ENCODE data around the gene PTGS2. TPM values are rescaled to one million over a fixed set of nuclear protein-coding genes. Genes with fewer than 3 reads are reported as not detected.

PTGS2 gene
- total RNA-seq: 1 to 10 TPM in 1 of 6 experiments, under 1 TPM in 5; 0.09 to 3.0 (median 0.42) TPM
- long read RNA-seq: 0 reads

GRCh38 chr1:186680245-186681061, at the start of gene PTGS2:
Gene PTGS2 (minus strand): TSS chr1:186680423. CDS start chr1:186680290, 133 bp downstream.
- TF ChIP-seq POLR2A (IDR thresholded peaks at IDR 0.05): peak; percentile 76
- TF ChIP-seq, protein P1, sequence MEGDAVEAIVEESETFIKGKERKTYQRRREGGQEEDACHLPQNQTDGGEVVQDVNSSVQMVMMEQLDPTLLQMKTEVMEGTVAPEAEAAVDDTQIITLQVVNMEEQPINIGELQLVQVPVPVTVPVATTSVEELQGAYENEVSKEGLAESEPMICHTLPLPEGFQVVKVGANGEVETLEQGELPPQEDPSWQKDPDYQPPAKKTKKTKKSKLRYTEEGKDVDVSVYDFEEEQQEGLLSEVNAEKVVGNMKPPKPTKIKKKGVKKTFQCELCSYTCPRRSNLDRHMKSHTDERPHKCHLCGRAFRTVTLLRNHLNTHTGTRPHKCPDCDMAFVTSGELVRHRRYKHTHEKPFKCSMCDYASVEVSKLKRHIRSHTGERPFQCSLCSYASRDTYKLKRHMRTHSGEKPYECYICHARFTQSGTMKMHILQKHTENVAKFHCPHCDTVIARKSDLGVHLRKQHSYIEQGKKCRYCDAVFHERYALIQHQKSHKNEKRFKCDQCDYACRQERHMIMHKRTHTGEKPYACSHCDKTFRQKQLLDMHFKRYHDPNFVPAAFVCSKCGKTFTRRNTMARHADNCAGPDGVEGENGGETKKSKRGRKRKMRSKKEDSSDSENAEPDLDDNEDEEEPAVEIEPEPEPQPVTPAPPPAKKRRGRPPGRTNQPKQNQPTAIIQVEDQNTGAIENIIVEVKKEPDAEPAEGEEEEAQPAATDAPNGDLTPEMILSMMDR (IDR thresholded peaks at IDR 0.05): peak in 3 of 4 donors; percentile 14 to 30 (median 19)
- WGBS (ENCODE audit: insufficient coverage, low coverage, low lambda C conversion rate, missing lambda C conversion rate): 1% methylated on average over 37 of the region's 52 CpGs
- peak; percentile 64 to 75 (median 64) for DNase-seq

DNA sequence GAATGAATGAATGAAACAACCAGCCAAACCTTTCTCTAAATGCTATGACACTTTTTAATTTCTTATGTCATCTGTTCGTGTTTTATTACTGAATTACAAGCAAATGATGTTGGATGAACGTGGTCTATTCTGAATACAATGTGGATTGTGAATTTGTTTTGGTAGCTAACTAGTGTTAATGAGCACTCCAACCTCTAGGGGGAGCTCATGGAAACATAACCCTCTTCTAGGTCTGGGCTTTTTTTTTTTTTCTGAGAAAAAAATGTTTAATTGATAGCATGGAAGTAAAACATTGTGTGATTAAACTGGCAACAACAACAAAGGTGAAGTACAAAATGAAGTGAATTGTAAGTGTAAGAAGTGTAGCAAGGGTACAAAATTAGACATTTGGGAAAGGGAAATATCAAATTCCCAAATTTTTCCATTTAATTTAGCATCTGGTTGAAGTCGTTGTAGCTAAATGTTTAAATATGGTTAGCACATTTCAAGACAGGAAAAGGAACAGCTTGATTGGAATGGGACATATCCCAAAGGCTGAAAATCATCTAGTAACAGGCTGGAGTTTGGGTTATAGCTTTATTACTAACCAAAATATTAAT, 42.6 kb upstream of the PTGS2 start:
- no peaks in the 10 kb centered on the region for H3K36me3 ChIP-seq
- H3K27me3 ChIP-seq: no peaks in the 10 kb centered on the region
- peak; percentile 25 to 48 (median 40) for ATAC-seq
- TF ChIP-seq POLR2A (IDR thresholded peaks at IDR 0.05): no peak
- TF ChIP-seq, protein P1 (IDR thresholded peaks at IDR 0.05): peak in 3 of 4 donors; percentile 45 to 54 (median 51)
- no peaks in the 10 kb centered on the region for H3K4me1 ChIP-seq
- DNase-seq: no peak
- no peak overlapping the region for H3K4me3 ChIP-seq
- intact Hi-C loops (cut with DNase I): no loop called here
- no peaks in the 10 kb centered on the region for H3K9me3 ChIP-seq
- WGBS (ENCODE audit: insufficient coverage, low coverage, low lambda C conversion rate, missing lambda C conversion rate): 36% methylated on average over 3 of the region's 3 CpGs
- no peak overlapping the region for H3K27ac ChIP-seq

More at GRCh38 chr1:186680245-186681061, at the start of gene PTGS2:
- intact Hi-C loops (cut with DNase I): no loop called here
- Histone ChIP-seq H3K4me1 (peaks cover 0 to 6% (median 0%) of the 10 kb centered on the region in 4 donors), H3K9me3 (no peaks in the 10 kb centered on the region), H3K4me3 (peak within 1 kb of the TSS; percentile 38 to 50 (median 43)), H3K36me3 (no peaks in the 10 kb centered on the region), H3K27me3 (peaks cover 0 to 4% of the 10 kb centered on the region in 2 donors), H3K27ac (peak within 1 kb of the TSS; percentile 32 to 78 (median 64))
- ATAC-seq: peak; percentile 86 to 94 (median 94)

- Histone ChIP-seq H3K4me3 (no peak overlapping the region), H3K36me3 (no peaks in the 10 kb centered on the region), H3K27ac (no peak overlapping the region), H3K27me3 (no peaks in the 10 kb centered on the region), H3K4me1 (no peaks in the 10 kb centered on the region), H3K9me3 (no peaks in the 10 kb centered on the region)
- no peak for DNase-seq
- no peak for TF ChIP-seq POLR2A (IDR thresholded peaks at IDR 0.05)
- TF ChIP-seq, protein P1 (IDR thresholded peaks at IDR 0.05): no peak
- ATAC-seq: no peak
- 16% methylated on average over 2 of the region's 2 CpGs for WGBS (ENCODE audit: insufficient coverage, low coverage, low lambda C conversion rate, missing lambda C conversion rate)
- intact Hi-C loops (cut with DNase I): no loop called here
Measured at GRCh38 chr1:186717286-186717685, 37.1 kb upstream of the PTGS2 start.

GRCh38 chr1:186715887-186716809, 35.9 kb upstream of the PTGS2 start:
- Histone ChIP-seq H3K4me3 (no peak overlapping the region), H3K27ac (no peak overlapping the region), H3K4me1 (no peaks in the 10 kb centered on the region), H3K27me3 (no peaks in the 10 kb centered on the region), H3K9me3 (no peaks in the 10 kb centered on the region), H3K36me3 (no peaks in the 10 kb centered on the region)
- WGBS (ENCODE audit: insufficient coverage, low coverage, low lambda C conversion rate, missing lambda C conversion rate): 34% methylated on average over 5 of the region's 5 CpGs
- no peak for DNase-seq
- ATAC-seq: no peak
- TF ChIP-seq, protein P1 (IDR thresholded peaks at IDR 0.05): no peak
- TF ChIP-seq POLR2A (IDR thresholded peaks at IDR 0.05): no peak
- intact Hi-C loops (cut with DNase I): no loop called here
